Peyer's patch (tissue), 4 donors: ENCODE results near the gene PCP4. TPM values are rescaled to one million over a fixed set of nuclear protein-coding genes. Genes with fewer than 3 reads are reported as not detected.

Experiments
- DNase-seq, 3 donors: peaks; one replicate each; pipeline ENCODE4 v3.0.0-alpha.2; 2017 to 2019
- H3K27ac ChIP-seq, 4 donors: fragments of 200-600 bp; sonication (generic); one replicate each; pipeline ENCODE4 v1.5.1; 2016 to 2019
- H3K27me3 ChIP-seq, 2 donors: fragments of 200-600 bp; sonication (generic); one replicate each; pipeline ENCODE4 v1.5.1; 2019
- H3K36me3 ChIP-seq, 3 donors: fragments of 200-600 bp; sonication (generic); one replicate each; pipeline ENCODE4 v1.5.1; 2016 to 2019
- H3K4me1 ChIP-seq, 4 donors: fragments of 200-600 bp; sonication (generic); one replicate each; pipeline ENCODE4 v1.5.1; 2016 to 2019
- H3K4me3 ChIP-seq, 4 donors: fragments of 200-600 bp; sonication (generic); 1 replicate in 3 of 4; 2 replicates in 1 of 4; pipeline ENCODE4 v1.5.1; 2016 to 2019; ENCODE audit warnings: mild to moderate bottlenecking in 1 of 4
- H3K9me3 ChIP-seq, 4 donors: fragments of 200-600 bp; sonication (generic); one replicate each; pipeline ENCODE4 v1.5.1; 2016 to 2019; ENCODE audit warnings: mild to moderate bottlenecking in 1 of 4
- CTCF ChIP-seq, 6 experiments: fragments of 450-650 bp in 4 of 6; fragments of 200-600 bp in 2 of 6; sonication (generic) in 1 of 6; IDR thresholded peaks; one replicate each; pipeline ENCODE4 v1.5.1; 2017 to 2019; ENCODE audit warnings: antibody characterized with exemption in 6 of 6, mild to moderate bottlenecking in 3 of 6, moderate library complexity in 1 of 6
- POLR2A ChIP-seq, 2 donors: fragments of 450-650 bp; IDR thresholded peaks; one replicate each; pipeline ENCODE4 v1.5.1; 2017; ENCODE audit warnings: antibody characterized with exemption in 2 of 2, mild to moderate bottlenecking in 2 of 2, moderate library complexity in 2 of 2
- total RNA-seq, 4 donors: library from RNA; depleted of rRNA; stranded (reverse); fragments of >200 nt; gene quantifications; one replicate each; pipeline ENCODE4 v1.1.0, GENCODE V29; 2016

Gene PCP4
- total RNA-seq, 4 donors from 2014 or later: 7.1 TPM; not detected in 3

- no peak for DNase-seq
- Histone ChIP-seq H3K36me3 (no peaks in the 10 kb centered on the region), H3K9me3 (no peaks in the 10 kb centered on the region), H3K4me3 (no peak overlapping the region), H3K4me1 (no peaks in the 10 kb centered on the region), H3K27ac (no peak overlapping the region), H3K27me3 (no peaks in the 10 kb centered on the region)
- TF ChIP-seq POLR2A (IDR thresholded peaks at IDR 0.05) (no peak), CTCF (IDR thresholded peaks at IDR 0.05) (no peak)
Measured at GRCh38 chr21:39849014-39849655, 18.1 kb upstream of the PCP4 start.

GRCh38 chr21:39850333-39850732 lies 16.9 kb upstream of the PCP4 start:
- no peaks in the 10 kb centered on the region for H3K36me3 ChIP-seq
- H3K27me3 ChIP-seq: no peaks in the 10 kb centered on the region
- DNase-seq: no peak
- TF ChIP-seq POLR2A (IDR thresholded peaks at IDR 0.05) (no peak), CTCF (IDR thresholded peaks at IDR 0.05) (no peak)
- no peaks in the 10 kb centered on the region for H3K9me3 ChIP-seq
- no peak overlapping the region for H3K27ac ChIP-seq
- H3K4me3 ChIP-seq: no peak overlapping the region
- H3K4me1 ChIP-seq: no peaks in the 10 kb centered on the region

- no peaks in the 10 kb centered on the region for H3K4me1 ChIP-seq
- DNase-seq: no peak
- H3K36me3 ChIP-seq: no peaks in the 10 kb centered on the region
- no peak overlapping the region for H3K4me3 ChIP-seq
- no peaks in the 10 kb centered on the region for H3K27me3 ChIP-seq
- H3K9me3 ChIP-seq: no peaks in the 10 kb centered on the region
- H3K27ac ChIP-seq: no peak overlapping the region
- TF ChIP-seq POLR2A (IDR thresholded peaks at IDR 0.05) (no peak), CTCF (IDR thresholded peaks at IDR 0.05) (no peak)
Measured at GRCh38 chr21:39851002-39851618, 16.1 kb upstream of the PCP4 start.

- no peak overlapping the region for H3K4me3 ChIP-seq
- no peaks in the 10 kb centered on the region for H3K4me1 ChIP-seq
- DNase-seq: no peak
- H3K9me3 ChIP-seq: no peaks in the 10 kb centered on the region
- no peak overlapping the region for H3K27ac ChIP-seq
- H3K36me3 ChIP-seq: no peaks in the 10 kb centered on the region
- H3K27me3 ChIP-seq: no peaks in the 10 kb centered on the region
- TF ChIP-seq CTCF (IDR thresholded peaks at IDR 0.05) (no peak), POLR2A (IDR thresholded peaks at IDR 0.05) (no peak)
Measured at GRCh38 chr21:39852021-39852721, 15.1 kb upstream of the PCP4 start.

GRCh38 chr21:39852726-39853500 lies 14.3 kb upstream of the PCP4 start:
- no peaks in the 10 kb centered on the region for H3K4me1 ChIP-seq
- DNase-seq: no peak
- no peak overlapping the region for H3K27ac ChIP-seq
- H3K9me3 ChIP-seq: no peaks in the 10 kb centered on the region
- no peak overlapping the region for H3K4me3 ChIP-seq
- TF ChIP-seq CTCF (IDR thresholded peaks at IDR 0.05): no peak
- no peaks in the 10 kb centered on the region for H3K36me3 ChIP-seq
- H3K27me3 ChIP-seq: no peaks in the 10 kb centered on the region
